Breast epithelium (tissue), 3 donors: ENCODE results near the gene FNIP1.

Experiments used
- CTCF ChIP-seq, 3 donors: fragments of 450-650 bp; IDR thresholded peaks; one replicate each; pipeline ENCODE4 v1.5.1; 2016 to 2017; ENCODE audit warnings: antibody characterized with exemption in 3 of 3, mild to moderate bottlenecking in 3 of 3, moderate library complexity in 3 of 3
- POLR2A ChIP-seq: fragments of 450-650 bp; IDR thresholded peaks from one replicate; pipeline ENCODE4 v1.6.1; 2016; ENCODE audit warnings: antibody characterized with exemption, mild to moderate bottlenecking, moderate library complexity

- TF ChIP-seq CTCF (IDR thresholded peaks at IDR 0.05) (no peak), POLR2A (no peak)
Observed at GRCh38 chr5:131671409-131671808, 125.4 kb downstream of the FNIP1 start.
